Body of pancreas (tissue), 4 donors: ENCODE data around the gene GGA2. TPM values are rescaled to one million over a fixed set of nuclear protein-coding genes. Genes with fewer than 3 reads are reported as not detected.

Experiments
- ATAC-seq: fragments of 150-250 bp; one replicate; pipeline ENCODE4 v1.9.1; 2016
- DNase-seq, 4 donors: peaks; one replicate each; pipeline ENCODE4 v3.0.0-alpha.2; 2019
- H3K27ac ChIP-seq, 4 donors: fragments of 200-600 bp; sonication (generic); 1 replicate in 3 of 4; 2 replicates in 1 of 4; pipeline versions ENCODE4 v1.5.1 to v1.6.1; 2016 to 2019; ENCODE audit warnings: mild to moderate bottlenecking in 1 of 4, mixed read lengths in 1 of 4, moderate library complexity in 1 of 4
- H3K27me3 ChIP-seq, 2 donors: fragments of 200-600 bp; sonication (generic); one replicate each; pipeline ENCODE4 v1.6.0; 2016; ENCODE audit warnings: mild to moderate bottlenecking in 1 of 2
- H3K36me3 ChIP-seq, 2 donors: fragments of 200-600 bp; sonication (generic); replicated peaks in 1 of 2; 2 replicates each; pipeline ENCODE4 v1.5.1; 2016; ENCODE audit warnings: low read depth in 2 of 2; ENCODE audit not compliant: insufficient read depth in 1 of 2
- H3K4me1 ChIP-seq: fragments of 200-600 bp; sonication (generic); one replicate; pipeline ENCODE4 v1.6.0; 2016
- H3K4me3 ChIP-seq, 2 donors: fragments of 200-600 bp; sonication (generic); 1 replicate in 1 of 2; 2 replicates in 1 of 2; pipeline ENCODE4 v1.5.1; 2016 to 2019
- H3K9me3 ChIP-seq, 3 donors: fragments of 200-600 bp; sonication (generic); 1 replicate in 2 of 3; 2 replicates in 1 of 3; pipeline ENCODE4 v1.5.1; 2016
- POLR2A ChIP-seq, 3 donors: fragments of 450-650 bp; IDR thresholded peaks; one replicate each; pipeline ENCODE4 v1.6.1; 2016; ENCODE audit warnings: antibody characterized with exemption in 3 of 3, mild to moderate bottlenecking in 2 of 3
- WGBS, 2 donors: methylation state at CpG; one replicate each; pipeline ENCODE4 v1.1.5; 2017; 5-methylcytosine and 5-hydroxymethylcytosine counted together
- intact Hi-C: fragments of 100-400 bp; cut with DNase I; formaldehyde crosslinking; loops from one replicate; pipeline ENCODE4 v1.15.1; 2023
- total RNA-seq, 2 donors: library from RNA; depleted of rRNA; stranded (reverse); fragments of >200 nt; gene quantifications; one replicate each; pipeline ENCODE4 v1.1.0, GENCODE V29; 2016
- TF ChIP-seq, protein P1 (sequence below), 7 experiments: fragments of 450-650 bp in 4 of 7; fragments of 200-600 bp in 3 of 7; sonication (generic) in 3 of 7; IDR thresholded peaks; one replicate each; pipeline ENCODE4 v1.5.1; 2016 to 2019; ENCODE audit warnings: antibody characterized with exemption in 7 of 7

The GGA2 gene
- total RNA-seq, 2 donors from 2014 or later = 59.3 to 64.6 TPM

DNA sequence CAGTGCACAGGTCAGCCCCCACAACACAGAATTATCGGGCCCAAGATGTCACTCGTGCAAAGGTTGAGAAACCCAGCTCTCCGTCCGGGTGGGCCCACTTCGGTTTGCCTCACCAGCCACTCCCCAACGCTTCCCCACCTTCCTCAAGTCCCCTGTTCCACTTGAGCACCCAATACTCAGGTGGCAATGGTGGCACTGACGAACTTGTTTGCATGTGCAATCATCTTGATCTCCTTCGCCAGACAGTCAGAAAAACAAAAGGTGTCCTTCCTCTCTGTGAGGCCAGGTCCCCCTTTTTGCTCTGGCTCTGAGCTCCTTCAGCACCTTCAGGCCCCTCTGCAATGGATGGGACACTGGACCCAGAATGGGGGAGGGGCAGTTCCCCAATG is 3.7 kb downstream of the GGA2 start:
- Histone ChIP-seq H3K36me3 (no peaks in the 10 kb centered on the region), H3K27ac (peak overlapping the region in 2 of 4 donors; percentile 92 to 93), H3K9me3 (no peaks in the 10 kb centered on the region), H3K4me1 (peaks cover 75% of the 10 kb centered on the region), H3K27me3 (no peaks in the 10 kb centered on the region), H3K4me3 (no peak overlapping the region)
- ATAC-seq (no peak), DNase-seq (no peak)
- intact Hi-C loops = loop anchor here (10.0 kb wide), 1 partner anchor 48 kb away; the partner anchor contains the start of genes EARS2 and UBFD1
- no peak for TF ChIP-seq POLR2A (IDR thresholded peaks at IDR 0.05)
- TF ChIP-seq, protein P1, sequence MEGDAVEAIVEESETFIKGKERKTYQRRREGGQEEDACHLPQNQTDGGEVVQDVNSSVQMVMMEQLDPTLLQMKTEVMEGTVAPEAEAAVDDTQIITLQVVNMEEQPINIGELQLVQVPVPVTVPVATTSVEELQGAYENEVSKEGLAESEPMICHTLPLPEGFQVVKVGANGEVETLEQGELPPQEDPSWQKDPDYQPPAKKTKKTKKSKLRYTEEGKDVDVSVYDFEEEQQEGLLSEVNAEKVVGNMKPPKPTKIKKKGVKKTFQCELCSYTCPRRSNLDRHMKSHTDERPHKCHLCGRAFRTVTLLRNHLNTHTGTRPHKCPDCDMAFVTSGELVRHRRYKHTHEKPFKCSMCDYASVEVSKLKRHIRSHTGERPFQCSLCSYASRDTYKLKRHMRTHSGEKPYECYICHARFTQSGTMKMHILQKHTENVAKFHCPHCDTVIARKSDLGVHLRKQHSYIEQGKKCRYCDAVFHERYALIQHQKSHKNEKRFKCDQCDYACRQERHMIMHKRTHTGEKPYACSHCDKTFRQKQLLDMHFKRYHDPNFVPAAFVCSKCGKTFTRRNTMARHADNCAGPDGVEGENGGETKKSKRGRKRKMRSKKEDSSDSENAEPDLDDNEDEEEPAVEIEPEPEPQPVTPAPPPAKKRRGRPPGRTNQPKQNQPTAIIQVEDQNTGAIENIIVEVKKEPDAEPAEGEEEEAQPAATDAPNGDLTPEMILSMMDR (IDR thresholded peaks at IDR 0.05) = no peak
- 54 to 76% methylated on average over 8 of the region's 8 CpGs for WGBS, 2 donors

DNA sequence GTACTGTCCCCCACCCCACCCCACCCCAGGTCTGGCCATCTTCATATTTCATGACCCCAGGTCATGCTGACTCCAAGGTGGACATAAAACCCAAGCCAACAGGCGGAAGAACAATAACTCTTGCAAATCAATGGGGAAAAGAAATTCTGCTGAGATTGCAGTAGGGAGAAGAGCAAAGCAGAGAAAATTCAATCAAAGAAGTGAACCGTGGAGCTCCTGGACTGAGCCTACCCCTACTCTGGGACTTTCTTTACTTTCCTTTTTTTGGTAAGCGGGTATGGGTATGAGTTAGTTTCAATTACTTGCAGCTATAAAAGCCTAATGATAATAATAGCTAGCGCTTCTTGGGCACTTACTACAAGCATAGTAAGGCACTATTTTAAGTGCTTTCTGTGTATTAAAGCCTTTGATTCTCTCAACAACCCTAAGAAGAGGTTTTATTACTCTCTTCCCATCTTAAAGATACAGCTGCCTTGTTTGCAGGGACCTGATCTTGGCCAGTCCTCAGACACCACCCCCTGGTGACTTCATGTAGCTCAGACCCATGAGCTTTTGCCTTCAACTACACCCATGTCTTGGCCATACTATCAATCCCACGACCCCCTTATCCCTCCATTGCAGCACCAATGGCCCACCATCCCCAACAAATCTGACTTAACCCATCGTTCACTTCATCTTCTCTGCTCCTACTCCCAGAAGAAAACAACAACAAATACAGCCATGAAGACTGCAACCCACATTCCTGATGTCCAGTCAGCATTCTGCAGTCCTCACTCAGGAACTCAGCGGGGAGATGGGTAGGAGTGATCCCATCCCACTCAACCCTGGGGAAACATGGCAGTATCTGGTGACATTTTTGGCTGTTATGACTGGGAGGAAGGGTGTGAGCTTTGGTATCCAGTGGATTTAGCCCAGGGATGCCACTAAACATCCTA is 4.4 kb downstream of the GGA2 start:
- H3K27ac ChIP-seq = peak overlapping the region; percentile 73 to 93 (median 84)
- no peaks in the 10 kb centered on the region for H3K27me3 ChIP-seq
- intact Hi-C loops = loop anchor here (10.0 kb wide), 1 partner anchor 49 kb away; the partner anchor contains the start of genes EARS2 and UBFD1
- 50 to 55% methylated on average over 7 of the region's 7 CpGs for WGBS, 2 donors
- DNase-seq = peak in 2 of 4 donors; percentile 31 to 38
- TF ChIP-seq POLR2A (IDR thresholded peaks at IDR 0.05) = no peak
- TF ChIP-seq, protein P1 (IDR thresholded peaks at IDR 0.05) = peak in 2 of 7 experiments; percentile 25 to 26
- no peak for ATAC-seq
- H3K9me3 ChIP-seq = no peaks in the 10 kb centered on the region
- no peak overlapping the region for H3K4me3 ChIP-seq
- peaks cover 76% of the 10 kb centered on the region for H3K4me1 ChIP-seq
- H3K36me3 ChIP-seq = no peaks in the 10 kb centered on the region

DNA sequence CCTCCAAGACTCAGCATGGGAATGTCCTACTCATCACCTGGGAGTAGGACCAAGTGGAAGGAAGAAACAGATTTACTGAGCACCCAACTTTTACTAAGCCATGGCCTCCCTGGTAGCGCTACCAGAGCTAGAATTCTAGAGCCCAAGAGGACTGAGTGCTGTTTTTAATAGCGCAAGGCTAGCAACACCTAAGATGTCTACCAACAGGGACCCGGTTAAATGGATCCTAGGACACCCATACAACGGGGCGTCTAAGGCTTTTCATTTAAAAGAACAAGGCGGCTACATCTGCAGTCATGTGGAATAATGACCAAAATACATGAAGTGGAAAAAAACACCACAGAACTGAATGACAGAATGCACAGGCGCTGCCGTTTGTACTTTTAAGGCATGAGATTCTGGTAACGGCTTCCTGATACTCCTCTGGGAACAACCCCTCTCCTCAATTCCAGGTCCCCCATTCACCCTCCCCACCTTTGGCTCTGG is 5.1 kb downstream of the GGA2 start:
- no peaks in the 10 kb centered on the region for H3K27me3 ChIP-seq
- no peaks in the 10 kb centered on the region for H3K36me3 ChIP-seq
- no peak for ATAC-seq
- intact Hi-C loops = loop anchor here (10.0 kb wide), 1 partner anchor 50 kb away; the partner anchor contains the start of genes EARS2 and UBFD1
- 59 to 65% methylated on average over 9 of the region's 9 CpGs for WGBS, 2 donors
- H3K4me3 ChIP-seq = no peak overlapping the region
- DNase-seq = no peak
- peak overlapping the region; percentile 73 to 93 (median 84) for H3K27ac ChIP-seq
- peaks cover 80% of the 10 kb centered on the region for H3K4me1 ChIP-seq
- TF ChIP-seq, protein P1 (IDR thresholded peaks at IDR 0.05) = no peak
- no peak for TF ChIP-seq POLR2A (IDR thresholded peaks at IDR 0.05)
- no peaks in the 10 kb centered on the region for H3K9me3 ChIP-seq

DNA sequence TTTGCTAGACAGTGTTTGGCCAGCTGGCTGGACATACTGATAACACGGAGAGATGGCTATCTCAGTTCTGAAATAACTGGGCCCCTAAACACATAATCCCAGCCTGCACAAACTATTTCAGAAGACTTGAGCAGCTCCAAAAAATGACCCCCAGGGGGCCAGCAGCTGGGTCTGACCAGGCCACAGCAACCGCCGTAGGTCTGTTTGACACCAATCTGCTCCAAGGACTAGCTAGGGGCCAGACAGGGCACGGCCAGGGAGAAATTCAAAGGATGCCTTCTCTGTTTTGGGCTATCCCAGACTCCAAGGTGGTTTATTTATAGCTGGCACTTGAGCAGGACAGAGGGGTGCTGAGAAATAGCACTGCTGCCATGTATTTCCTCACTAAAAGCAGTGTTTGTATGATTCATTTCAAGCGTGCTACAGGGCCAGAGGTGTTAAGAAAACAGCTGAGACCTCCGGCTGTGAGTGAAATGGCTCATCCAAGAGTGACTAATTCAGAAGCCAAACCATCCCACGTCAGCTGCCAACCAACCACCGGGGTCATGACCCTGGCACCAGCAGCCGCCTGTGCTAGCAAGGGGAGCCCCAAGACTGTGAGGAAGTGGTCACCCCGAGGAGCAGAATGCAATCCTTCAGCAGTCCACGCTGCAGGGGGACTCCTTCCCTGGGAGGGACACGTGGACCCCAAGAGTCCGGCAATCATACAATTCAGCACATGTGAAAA is 5.7 kb downstream of the GGA2 start:
- H3K4me1 ChIP-seq = peaks cover 86% of the 10 kb centered on the region
- peak; percentile 38 to 70 (median 52) for DNase-seq
- WGBS, 2 donors = 33 to 35% methylated on average over 6 to 13 of the region's 13 CpGs
- H3K9me3 ChIP-seq = no peaks in the 10 kb centered on the region
- no peak overlapping the region for H3K4me3 ChIP-seq
- no peaks in the 10 kb centered on the region for H3K27me3 ChIP-seq
- H3K36me3 ChIP-seq = no peaks in the 10 kb centered on the region
- no peak for ATAC-seq
- H3K27ac ChIP-seq = peak overlapping the region; percentile 73 to 93 (median 84)
- TF ChIP-seq, protein P1 (IDR thresholded peaks at IDR 0.05) = no peak
- intact Hi-C loops = loop anchor here (10.0 kb wide), 1 partner anchor 50 kb away; the partner anchor contains the start of genes EARS2 and UBFD1
